DMS 273 (cell line): ENCODE measurements around the gene RC3H1.
"Not testable (repeated sequence)": the region's sequence is repeated elsewhere in the genome, so short reads cannot be mapped to it uniquely, and the experiment has no call there.

ENCODE experiments used
- DNase-seq: peaks from one replicate; lab custom pipeline; 2025; ENCODE audit not compliant: unreplicated experiment; lab: John Stamatoyannopoulos, UW

The RC3H1 gene

GRCh38 chr1:174022976-174023277 lies 770 bp upstream of the RC3H1 start:
- DNase-seq = no peak

DNA sequence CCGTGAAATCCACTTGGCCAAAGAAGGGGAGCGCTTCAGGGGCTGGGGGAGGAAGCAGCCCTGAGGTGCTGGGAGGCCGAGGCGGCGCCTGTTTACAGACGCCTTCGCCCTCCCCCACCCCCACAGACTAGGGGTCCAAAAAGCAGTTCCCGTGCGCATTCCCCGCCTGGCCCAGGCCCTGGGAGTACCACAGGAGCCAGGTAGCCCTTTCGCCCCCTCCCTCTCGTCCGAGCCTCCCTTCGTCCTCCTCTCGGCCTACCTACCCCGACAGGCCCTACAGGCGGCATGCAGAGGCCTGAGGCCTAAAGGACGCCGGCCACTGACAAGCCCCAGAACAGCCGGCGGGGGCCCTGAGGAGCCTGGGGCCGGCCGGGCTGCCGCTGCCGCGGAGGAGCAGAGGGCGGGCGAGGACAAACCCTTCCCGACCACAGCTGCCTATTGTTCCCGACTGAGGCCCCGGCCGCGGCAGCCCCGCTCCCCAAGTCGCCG lies 522 bp downstream of the RC3H1 start:
- DNase-seq = peak; percentile 81

GRCh38 chr1:174018565-174018964 lies 3.6 kb downstream of the RC3H1 start:
- no peak for DNase-seq

DNA sequence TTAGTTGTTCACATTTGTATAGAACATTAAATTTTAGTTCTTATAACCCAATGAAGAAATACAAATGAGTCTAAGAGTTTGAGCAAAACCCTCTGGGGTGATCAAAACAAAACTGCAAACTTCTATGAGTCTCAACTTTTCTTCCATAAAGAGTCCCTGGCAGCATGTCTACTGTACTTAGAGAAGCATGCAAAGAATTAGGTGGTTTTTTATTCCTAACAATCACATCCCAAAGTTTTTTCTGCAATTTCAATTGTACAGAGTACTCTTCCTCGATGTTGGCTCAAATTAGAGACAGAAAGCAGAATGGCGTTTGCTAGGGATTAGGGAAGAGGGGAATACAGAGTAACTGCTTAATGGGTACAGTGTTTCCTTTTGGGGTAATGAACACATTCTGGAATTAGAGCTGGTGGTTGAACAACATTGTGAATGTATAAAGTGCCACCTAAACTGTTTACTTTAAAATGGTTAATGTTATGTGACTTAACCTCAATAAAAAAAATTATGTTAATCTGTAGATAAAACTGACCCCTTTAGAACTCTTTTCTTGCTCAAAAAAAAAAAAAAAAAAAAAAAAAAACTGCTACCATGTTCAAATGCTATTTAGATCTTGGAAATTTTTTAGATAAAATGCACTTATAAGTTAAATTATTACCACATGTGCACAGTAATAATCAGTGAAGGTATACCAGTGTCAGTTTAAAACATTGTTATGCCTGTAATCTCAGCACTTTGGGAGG lies 4.8 kb downstream of the RC3H1 start:
- DNase-seq = no peak

DNA sequence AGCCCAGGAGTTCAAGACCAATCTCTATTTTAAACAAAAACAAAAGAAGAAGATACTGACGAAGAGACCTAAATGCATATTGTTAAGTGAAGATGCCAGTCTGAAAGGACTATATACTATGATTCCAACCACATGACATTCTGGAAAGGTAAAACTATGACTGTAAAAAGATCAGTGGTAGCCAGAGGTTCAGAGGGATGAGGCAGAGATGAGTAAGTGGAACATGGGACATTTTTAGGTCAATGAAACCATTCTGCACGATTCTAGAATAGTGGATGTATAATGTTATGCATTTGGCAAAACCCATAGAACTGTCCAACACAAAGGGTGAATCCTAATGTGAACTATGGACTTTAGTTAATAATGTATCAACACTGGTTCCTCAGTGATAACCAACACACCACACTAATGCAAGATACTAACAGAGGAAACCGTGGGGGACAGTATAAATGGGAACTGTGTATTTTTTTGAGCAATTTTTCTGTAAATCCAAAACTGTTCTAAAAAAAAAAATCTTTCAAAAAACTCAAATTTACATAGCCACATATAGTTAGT lies 8.2 kb downstream of the RC3H1 start:
- no peak for DNase-seq

DNA sequence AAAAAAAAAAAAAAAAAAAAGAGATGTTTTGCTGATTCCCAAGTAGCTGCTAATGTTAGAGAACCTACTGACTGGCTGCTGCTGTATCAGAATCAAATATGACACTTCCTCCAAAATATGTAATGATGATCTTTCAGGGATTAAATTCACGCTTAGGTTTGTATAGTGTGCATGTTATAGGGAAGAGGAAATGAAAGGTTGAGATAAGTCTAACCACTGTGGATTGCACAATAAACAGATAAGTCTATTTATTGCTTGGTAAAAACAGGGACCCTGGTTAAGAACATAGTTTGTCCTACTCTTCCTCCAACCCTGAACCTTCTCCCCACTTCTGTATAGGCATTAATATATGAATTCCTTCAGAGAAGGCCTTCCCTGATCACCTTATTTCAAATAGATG lies 13.2 kb downstream of the RC3H1 start:
- no peak for DNase-seq

DNA sequence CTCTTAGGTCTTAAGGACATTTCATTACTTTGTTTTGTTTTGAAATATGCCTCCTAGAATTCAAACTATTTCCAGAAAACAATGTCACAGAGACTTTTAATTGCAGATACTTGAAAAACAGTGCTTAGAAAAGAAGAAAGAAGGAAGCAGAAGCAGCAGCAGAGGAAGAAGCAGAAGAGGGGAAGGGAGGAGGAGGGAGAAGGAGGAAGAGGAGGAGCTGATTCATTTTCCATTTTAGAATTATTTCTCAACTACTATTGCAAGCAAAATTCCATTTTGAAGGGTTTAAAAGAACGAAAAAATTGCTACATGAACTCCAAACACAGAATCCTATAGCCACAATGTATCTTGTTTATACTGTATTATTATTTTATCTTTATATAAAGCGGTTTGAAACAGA lies 13.9 kb downstream of the RC3H1 start:
- DNase-seq = no peak

DNA sequence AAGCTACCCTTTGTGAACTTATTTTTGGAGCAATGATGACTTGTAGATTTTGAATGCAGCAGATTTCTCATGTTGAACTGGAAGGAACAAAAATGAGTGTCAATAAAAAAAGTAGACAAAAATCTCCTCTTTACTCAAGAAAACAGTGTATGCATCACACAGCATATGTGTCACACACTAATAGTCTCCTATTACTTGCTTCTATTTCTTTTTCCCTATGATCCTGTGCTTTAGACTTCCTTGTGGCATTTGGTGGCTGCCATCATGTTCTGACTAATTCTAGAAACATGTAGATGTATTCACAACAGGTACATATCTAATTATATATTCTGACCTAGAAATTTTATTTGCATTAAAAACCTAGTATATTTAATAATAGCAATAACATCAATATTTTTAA lies 14.3 kb downstream of the RC3H1 start:
- DNase-seq = no peak

- peak; percentile 26 for DNase-seq
Measured at GRCh38 chr1:174005032-174005431, 17.1 kb downstream of the RC3H1 start.

DNA sequence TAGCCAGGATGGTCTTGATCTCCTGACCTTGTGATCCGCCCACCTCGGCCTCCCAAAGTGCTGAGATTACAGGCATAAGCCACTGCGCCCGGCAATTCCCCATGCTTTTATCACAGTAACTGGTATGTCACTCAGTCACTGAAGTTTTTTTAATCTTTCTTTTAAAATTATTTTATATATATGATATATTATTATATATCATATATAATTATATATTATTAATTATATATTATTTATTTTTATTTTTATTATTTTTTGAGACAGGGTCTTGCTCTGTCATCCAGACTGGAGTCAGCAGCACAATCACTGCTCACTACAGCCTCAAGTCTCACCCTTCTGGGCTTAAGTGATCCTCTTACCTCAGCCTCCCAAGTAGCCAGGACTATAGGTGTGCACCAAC lies 18.3 kb downstream of the RC3H1 start:
- DNase-seq = no peak

- no peak for DNase-seq
Measured at GRCh38 chr1:174001573-174001972, 20.6 kb downstream of the RC3H1 start.

DNA sequence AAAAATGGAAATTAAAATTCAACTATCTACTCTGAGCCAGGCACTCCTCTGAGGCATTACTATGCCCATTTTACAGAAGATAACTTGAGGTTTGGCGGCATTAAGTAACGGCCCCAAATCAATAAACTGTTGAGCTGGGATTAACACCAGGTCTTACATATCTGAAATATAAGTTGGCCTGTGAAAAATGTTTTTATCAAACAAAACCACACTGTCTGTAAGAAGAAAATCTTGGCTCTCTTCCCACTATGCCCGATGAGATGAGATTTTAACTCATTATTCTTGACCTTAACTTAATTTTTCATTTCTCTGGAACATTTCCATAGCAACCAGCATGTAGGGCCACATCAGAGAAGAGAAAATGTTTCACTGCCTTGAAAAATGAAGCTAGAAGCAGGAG lies 21.8 kb downstream of the RC3H1 start:
- DNase-seq = no peak

DNA sequence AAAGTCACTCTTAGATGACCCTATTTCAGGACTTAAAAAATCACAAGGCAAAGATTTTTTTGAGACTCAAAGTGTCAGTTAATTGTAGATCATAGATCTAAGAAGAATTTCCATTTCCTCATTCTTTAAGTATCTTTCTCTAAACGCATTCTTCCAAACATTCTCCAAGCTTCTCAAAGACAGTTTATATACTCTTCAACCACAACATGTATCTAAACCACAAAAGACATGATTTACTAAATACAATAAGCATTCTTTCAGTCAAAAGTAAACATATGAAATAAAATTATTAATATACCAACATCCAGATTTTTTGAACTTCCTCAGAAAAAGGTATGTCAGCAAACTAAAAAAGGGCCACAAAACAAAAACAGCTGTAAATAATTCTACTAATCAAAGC lies 24.4 kb downstream of the RC3H1 start:
- no peak for DNase-seq

GRCh38 chr1:173996995-173997394 lies 25.2 kb downstream of the RC3H1 start:
- DNase-seq = no peak

- no peak for DNase-seq
Measured at GRCh38 chr1:173995475-173995874, 26.7 kb downstream of the RC3H1 start.

DNA sequence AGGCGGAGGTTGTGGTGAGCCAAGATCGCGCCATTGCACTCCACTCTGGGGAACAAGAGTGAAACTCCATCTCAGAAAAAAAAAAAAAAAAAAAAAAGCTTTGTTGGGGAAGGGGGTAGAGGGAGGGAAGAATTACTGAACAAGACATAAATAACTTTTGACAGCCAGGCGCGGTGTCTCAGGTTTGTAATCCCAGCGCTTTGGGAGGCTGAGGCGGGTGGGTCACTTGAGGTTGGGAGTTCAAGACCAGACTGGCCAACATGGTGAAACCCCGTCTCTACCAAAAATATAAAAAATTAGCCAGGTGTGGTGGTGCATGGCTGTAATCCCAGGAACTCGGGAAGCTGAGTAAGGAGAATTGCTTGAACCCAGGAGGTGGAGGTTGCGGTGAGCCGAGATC lies 28.2 kb downstream of the RC3H1 start:
- DNase-seq = not testable (repeated sequence)

- DNase-seq = no peak
Measured at GRCh38 chr1:173988068-173988467, 34.1 kb downstream of the RC3H1 start.

- DNase-seq = no peak
Measured at GRCh38 chr1:173986951-173987350, 35.2 kb downstream of the RC3H1 start.

DNA sequence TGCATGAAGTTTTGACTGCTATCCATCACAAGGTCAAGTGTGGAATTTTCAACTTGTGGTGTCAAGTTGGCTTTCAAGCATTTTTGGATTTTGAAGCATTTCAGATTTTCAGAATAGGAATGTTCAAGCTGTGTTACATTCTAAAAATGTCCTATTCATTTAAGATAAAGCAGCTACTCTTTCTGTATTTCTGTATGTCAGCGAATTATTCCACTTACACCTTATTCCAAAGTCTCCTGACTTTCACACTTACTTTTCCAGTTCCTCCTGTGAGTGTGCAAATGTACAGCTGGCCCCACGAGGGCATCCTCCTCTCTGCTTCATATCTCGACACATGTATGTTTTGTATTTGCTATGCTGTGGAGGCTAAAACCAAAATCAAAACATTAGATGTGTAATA lies 51.9 kb downstream of the RC3H1 start:
- DNase-seq = no peak

GRCh38 chr1:173965896-173966295 lies 56.3 kb downstream of the RC3H1 start:
- not testable (repeated sequence) for DNase-seq

- no peak for DNase-seq
Measured at GRCh38 chr1:173963477-173963876, 58.7 kb downstream of the RC3H1 start.

DNA sequence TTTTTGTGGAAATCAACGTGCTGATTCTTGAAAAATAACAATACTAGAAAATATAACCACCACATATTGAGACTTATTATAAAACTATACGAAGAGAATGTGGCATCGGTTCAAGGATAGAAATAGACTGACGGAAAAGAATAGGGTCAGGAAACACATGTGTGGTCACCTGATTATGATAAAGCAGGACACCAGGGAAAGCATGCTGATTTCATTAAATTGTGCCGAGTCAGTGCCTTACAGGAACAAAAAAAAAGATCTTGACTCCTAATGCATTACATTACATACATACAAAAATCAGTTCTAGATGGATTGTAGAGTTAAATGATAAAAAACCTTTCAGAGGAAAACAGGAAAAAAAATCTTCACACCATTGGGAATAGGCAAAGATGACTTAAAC lies 61.5 kb downstream of the RC3H1 start:
- no peak for DNase-seq

DNA sequence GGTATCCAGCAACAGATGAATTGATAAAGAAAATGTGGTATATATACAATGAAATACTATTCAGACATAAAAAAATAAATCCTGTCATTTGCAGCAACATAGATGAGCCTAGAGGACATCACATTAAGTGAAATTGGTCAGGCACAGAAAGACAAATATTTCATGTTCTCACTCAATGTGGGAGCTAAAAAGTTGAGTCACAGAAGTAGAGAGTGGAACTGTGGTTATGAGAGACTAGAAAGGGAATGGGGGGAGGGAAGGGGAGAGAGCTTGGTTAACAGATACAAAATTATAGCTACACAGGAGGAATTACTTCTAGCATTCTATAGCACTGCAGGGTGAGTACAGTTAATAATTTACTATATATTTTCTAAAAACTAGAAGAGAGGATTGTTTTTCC lies 68.0 kb downstream of the RC3H1 start:
- DNase-seq = no peak
